Liver (tissue), 9 donors: Measurements from ENCODE around the gene FREM1. TPM values are rescaled to one million over a fixed set of nuclear protein-coding genes. Genes with fewer than 3 reads are reported as not detected.

Experiments used
- DNase-seq: peaks from one replicate; pipeline ENCODE4 v3.0.0-alpha.2; 2017; ENCODE audit warnings: low spot score
- H3K27ac ChIP-seq, 2 donors: one replicate each; pipeline ENCODE4 v1.7.0; 2013; ENCODE audit warnings: inconsistent platforms in 2 of 2, low read length in 2 of 2, control low read depth in 1 of 2, low read depth in 1 of 2, mild to moderate bottlenecking in 1 of 2
- H3K27me3 ChIP-seq, 4 donors: one replicate each; pipeline versions ENCODE4 v1.6.1 to v1.7.0; 2013; ENCODE audit warnings: low read length in 3 of 4, inconsistent platforms in 1 of 4, mild to moderate bottlenecking in 1 of 4, moderate library complexity in 1 of 4; ENCODE audit not compliant: control insufficient read depth in 4 of 4, insufficient read depth in 4 of 4
- H3K36me3 ChIP-seq, 4 donors: one replicate each; pipeline versions ENCODE4 v1.6.1 to v1.7.0; 2013; ENCODE audit warnings: low read length in 3 of 4, mild to moderate bottlenecking in 3 of 4, low read depth in 1 of 4, moderate library complexity in 1 of 4; ENCODE audit not compliant: control insufficient read depth in 4 of 4, insufficient read depth in 3 of 4
- H3K4me1 ChIP-seq, 4 donors: one replicate each; pipeline versions ENCODE4 v1.6.1 to v1.7.0; 2013; ENCODE audit warnings: low read length in 3 of 4, mild to moderate bottlenecking in 3 of 4, moderate library complexity in 1 of 4; ENCODE audit not compliant: control insufficient read depth in 4 of 4, insufficient read depth in 4 of 4
- H3K4me3 ChIP-seq, 3 donors: one replicate each; pipeline versions ENCODE4 v1.6.1 to v1.7.0; 2013; ENCODE audit warnings: low read length in 3 of 3, control low read depth in 1 of 3, low read depth in 1 of 3, mild to moderate bottlenecking in 1 of 3
- H3K9ac ChIP-seq, 2 donors: one replicate each; pipeline ENCODE4 v1.7.0; 2013; ENCODE audit warnings: low read length in 2 of 2, mild to moderate bottlenecking in 2 of 2, moderate library complexity in 2 of 2, control low read depth in 1 of 2, low read depth in 1 of 2
- H3K9me3 ChIP-seq, 4 donors: one replicate each; pipeline versions ENCODE4 v1.6.1 to v1.7.0; 2013; ENCODE audit warnings: low read length in 3 of 4; ENCODE audit not compliant: control insufficient read depth in 4 of 4
- ATF3 ChIP-seq: IDR thresholded peaks from 2 replicates; pipeline ENCODE4 v1.6.1; 2016; ENCODE audit warnings: antibody characterized with exemption
- CTCF ChIP-seq: fragments of 150-350 bp; IDR thresholded peaks from 2 replicates; pipeline ENCODE4 v1.5.1; 2017; ENCODE audit warnings: improper control_type of control experiment, low read depth, low read length; ENCODE audit not compliant: missing input control
- EGR1 ChIP-seq, 2 donors: IDR thresholded peaks; 2 replicates each; pipeline ENCODE4 v1.6.1; 2016 to 2018; ENCODE audit warnings: antibody characterized with exemption in 2 of 2, low read depth in 2 of 2
- FOXA1 ChIP-seq: IDR thresholded peaks from 2 replicates; pipeline ENCODE4 v1.6.1; 2016; ENCODE audit warnings: antibody characterized with exemption
- FOXA2 ChIP-seq: IDR thresholded peaks from 2 replicates; pipeline ENCODE4 v1.6.1; 2016; ENCODE audit warnings: antibody characterized with exemption
- GABPA ChIP-seq, 2 donors: IDR thresholded peaks in 1 of 2; conservative IDR thresholded peaks in 1 of 2; 2 replicates each; pipeline ENCODE4 v1.6.1; 2016; ENCODE audit warnings: antibody characterized with exemption in 2 of 2, mild to moderate bottlenecking in 1 of 2, moderate library complexity in 1 of 2
- HNF4A ChIP-seq, 2 donors: conservative IDR thresholded peaks; 2 replicates each; pipeline ENCODE4 v1.6.1; 2016; ENCODE audit warnings: antibody characterized with exemption in 2 of 2, mild to moderate bottlenecking in 2 of 2
- HNF4G ChIP-seq: IDR thresholded peaks from 2 replicates; pipeline ENCODE4 v1.6.1; 2016; ENCODE audit warnings: antibody characterized with exemption
- JUND ChIP-seq, 2 donors: IDR thresholded peaks; 2 replicates each; pipeline ENCODE4 v1.6.1; 2016; ENCODE audit warnings: antibody characterized with exemption in 2 of 2
- NR2F2 ChIP-seq: IDR thresholded peaks from 2 replicates; pipeline ENCODE4 v1.6.1; 2016; ENCODE audit warnings: antibody characterized with exemption
- RAD21 ChIP-seq, 2 donors: IDR thresholded peaks; 2 replicates each; pipeline ENCODE4 v1.6.1; 2016; ENCODE audit warnings: antibody characterized with exemption in 2 of 2, mild to moderate bottlenecking in 2 of 2
- REST ChIP-seq: IDR thresholded peaks from 2 replicates; pipeline ENCODE4 v1.6.1; 2016; ENCODE audit warnings: antibody characterized with exemption, mild to moderate bottlenecking
- RXRA ChIP-seq, 2 donors: IDR thresholded peaks; 2 replicates each; pipeline ENCODE4 v1.6.1; 2017 to 2018; ENCODE audit warnings: antibody characterized with exemption in 2 of 2, mild to moderate bottlenecking in 1 of 2
- SP1 ChIP-seq: IDR thresholded peaks from 2 replicates; pipeline ENCODE4 v1.6.1; 2018; ENCODE audit warnings: antibody characterized with exemption, mild to moderate bottlenecking
- TAF1 ChIP-seq: conservative IDR thresholded peaks from 2 replicates; pipeline ENCODE4 v1.6.1; 2016; ENCODE audit warnings: antibody characterized with exemption, mild to moderate bottlenecking
- YY1 ChIP-seq: IDR thresholded peaks from 2 replicates; pipeline ENCODE4 v1.6.1; 2016; ENCODE audit warnings: antibody characterized with exemption, mild to moderate bottlenecking
- ZBTB33 ChIP-seq: IDR thresholded peaks from 2 replicates; pipeline ENCODE4 v1.6.1; 2016; ENCODE audit warnings: antibody characterized with exemption
- WGBS: extraction: QIAGEN DNeasy Blood & Tissue Kit; methylation state at CpG from one replicate; pipeline ENCODE4 v1.1.7; 2013; 5-methylcytosine and 5-hydroxymethylcytosine counted together
- polyA plus RNA-seq, 2 donors: library from polyadenylated mRNA; stranded (reverse) in 1 of 2; unstranded in 1 of 2; fragments of 200-250 nt in 1 of 2; fragments of >200 nt in 1 of 2; fragmentation: Nextera tagmentation in 1 of 2; extraction: Ambion mirVana in 1 of 2; gene quantifications; one replicate each; pipeline versions ENCODE4 v1.2.1 to v1.2.3, GENCODE V29; 2013 to 2015
- total RNA-seq, 2 donors: library from RNA; depleted of rRNA; stranded (reverse); fragments of >200 nt; gene quantifications; one replicate each; pipeline ENCODE4 v1.2.3, GENCODE V29; 2014
- donor health status: healthy.
- donor health status: healthy.
- donor health status: healthy.
- donor health status: healthy.
- donor health status: healthy.

Gene FREM1
- total and polyA plus RNA-seq, 4 donors, result 0.39 to 4.7 (median 1.1) TPM

- no peak for TF ChIP-seq GABPA (IDR thresholded peaks at IDR 0.05 in 1 of 2, conservative IDR thresholded peaks at IDR 0.05 in 1 of 2)
- TF ChIP-seq TAF1, result no peak
- TF ChIP-seq HNF4A (conservative IDR thresholded peaks at IDR 0.05), result no peak
- TF ChIP-seq FOXA2, result no peak
- no peak for TF ChIP-seq ATF3
- TF ChIP-seq FOXA1, result no peak
- no peak for TF ChIP-seq RXRA (IDR thresholded peaks at IDR 0.05)
- TF ChIP-seq NR2F2, result no peak
- no peak for TF ChIP-seq CTCF
- no peak for TF ChIP-seq REST
- TF ChIP-seq RAD21 (IDR thresholded peaks at IDR 0.05), result no peak
- no peak for TF ChIP-seq YY1
- TF ChIP-seq ZBTB33, result no peak
- no peak for TF ChIP-seq JUND (IDR thresholded peaks at IDR 0.05)
- no peak for TF ChIP-seq EGR1 (IDR thresholded peaks at IDR 0.05; ENCODE audit: low read depth in 2 of 2)
- no peak for TF ChIP-seq SP1
- H3K27ac ChIP-seq, result no peak overlapping the region
- H3K4me1 ChIP-seq, result peaks cover 0 to 4% (median 1%) of the 10 kb centered on the region in 4 donors
- no peaks in the 10 kb centered on the region for H3K36me3 ChIP-seq
- no peaks in the 10 kb centered on the region for H3K9me3 ChIP-seq
- H3K9ac ChIP-seq, result no peak overlapping the region
- 86% methylated on average over 4 of the region's 4 CpGs for WGBS
- no peak for DNase-seq
- no peak overlapping the region for H3K4me3 ChIP-seq
- no peaks in the 10 kb centered on the region for H3K27me3 ChIP-seq
Measured at GRCh38 chr9:14883310-14883944, 26.8 kb downstream of the FREM1 start.

- 78% methylated on average over 1 of the region's 1 CpG for WGBS
- Histone ChIP-seq H3K9me3 (no peaks in the 10 kb centered on the region), H3K36me3 (no peaks in the 10 kb centered on the region), H3K4me1 (peaks cover 0 to 2% (median 0%) of the 10 kb centered on the region in 4 donors), H3K4me3 (no peak overlapping the region), H3K27ac (no peak overlapping the region), H3K27me3 (no peaks in the 10 kb centered on the region), H3K9ac (no peak overlapping the region)
- no peak for TF ChIP-seq JUND (IDR thresholded peaks at IDR 0.05)
- TF ChIP-seq HNF4G, result no peak
- no peak for TF ChIP-seq SP1
- TF ChIP-seq CTCF, result no peak
- no peak for TF ChIP-seq GABPA (IDR thresholded peaks at IDR 0.05 in 1 of 2, conservative IDR thresholded peaks at IDR 0.05 in 1 of 2)
- no peak for DNase-seq
Measured at GRCh38 chr9:14882090-14882489, 28.1 kb downstream of the FREM1 start.
